K562 (cell line): ENCODE results near the gene CRYBG2. TPM values are rescaled to one million over a fixed set of nuclear protein-coding genes. Genes with fewer than 3 reads are reported as not detected.

Experiments used
- ATAC-seq: fragments of 200-7000 bp; cut with Tn5 transposase; 3 replicates; pipeline ENCODE4 v1.9.1; 2020; ENCODE audit warnings: moderate library complexity
- BruUV-seq: library from RNA; stranded (reverse); fragments of 400-500 nt; replicated peaks from 2 replicates; lab custom pipeline; 2021; lab: Mats Ljungman, UMichigan
- CTCF ChIA-PET: fragments of 300-600 bp; formaldehyde crosslinking; extraction: SDS; loops from one replicate; lab custom pipeline; 2021; ENCODE audit warnings: low intra/inter-chr PET ratio; lab: Yijun Ruan, JAX
- POLR2A ChIA-PET: fragments of 300-600, 350-650 bp; sonication (Branson Sonifier 250); formaldehyde crosslinking; extraction: SDS; loops from one replicate; lab custom pipeline; 2021; ENCODE audit warnings: antibody characterized with exemption, inconsistent platforms; lab: Yijun Ruan, JAX
- DNase-seq, 4 experiments: peaks; one replicate each; pipeline versions ENCODE4 v3.0.0 to v3.0.0-alpha.2; 2011 to 2018; ENCODE audit warnings: low spot score in 3 of 4, mixed read lengths in 3 of 4; ENCODE audit errors: extremely low read depth in 1 of 4
- FAIRE-seq: peaks from 2 replicates; lab custom pipeline; 2011; peaks lifted over from hg19 to GRCh38; lab: Jason Lieb, UNC
- H2AFZ ChIP-seq: 2 replicates; pipeline ENCODE4 v1.6.0; 2011; ENCODE audit warnings: low read depth, low read length, control low read depth, inconsistent platforms
- H3K27ac ChIP-seq: fragments of 200-600 bp; 3 replicates; pipeline ENCODE4 v1.8.0; 2011; ENCODE audit warnings: low read depth, mild to moderate bottlenecking, control low read depth, inconsistent platforms, low read length, moderate library complexity, mixed read lengths; ENCODE audit errors: extremely low read depth
- H3K27me3 ChIP-seq, 2 experiments: fragments of 300-600 bp in 1 of 2; 2 replicates in 1 of 2; 3 replicates in 1 of 2; pipeline versions ENCODE4 v1.6.0 to v1.8.0; 2011; ENCODE audit warnings: inconsistent platforms in 2 of 2, low read length in 2 of 2, mild to moderate bottlenecking in 1 of 2, mixed read lengths in 1 of 2, moderate library complexity in 1 of 2; ENCODE audit not compliant: control insufficient read depth in 2 of 2, insufficient read depth in 2 of 2
- H3K36me3 ChIP-seq: fragments of 300-600 bp; 3 replicates; pipeline ENCODE4 v1.8.0; 2011; ENCODE audit warnings: mild to moderate bottlenecking, low read length, inconsistent platforms; ENCODE audit not compliant: control insufficient read depth, insufficient read depth
- H3K4me1 ChIP-seq, 2 experiments: fragments of 200-600 bp in 1 of 2; replicated peaks in 1 of 2; 2 replicates in 1 of 2; 3 replicates in 1 of 2; pipeline versions ENCODE4 v1.5.1 to v1.8.0; 2011; ENCODE audit warnings: inconsistent platforms in 2 of 2, low read length in 2 of 2, mild to moderate bottlenecking in 1 of 2, mixed read lengths in 1 of 2, moderate library complexity in 1 of 2; ENCODE audit not compliant: control insufficient read depth in 2 of 2, insufficient read depth in 2 of 2
- H3K4me2 ChIP-seq: 2 replicates; pipeline ENCODE4 v1.6.1; 2011; ENCODE audit warnings: low read length, control low read depth, inconsistent platforms, mixed read lengths; ENCODE audit not compliant: insufficient read depth
- H3K4me3 ChIP-seq: fragments of 200-600 bp; sonication (generic), shearing (Covaris generic); 2 replicates; pipeline ENCODE4 v1.5.1; 2016; ENCODE audit warnings: control low read depth, inconsistent platforms
- H3K79me2 ChIP-seq: fragments of 200-600 bp; 3 replicates; pipeline ENCODE4 v1.8.0; 2011; ENCODE audit warnings: low read length, inconsistent platforms; ENCODE audit not compliant: control insufficient read depth, insufficient read depth
- H3K9ac ChIP-seq, 2 experiments: 2 replicates each; pipeline versions ENCODE4 v1.6.0 to v1.6.1; 2011; ENCODE audit warnings: low read depth in 2 of 2, low read length in 2 of 2, control low read depth in 1 of 2, inconsistent platforms in 1 of 2, mild to moderate bottlenecking in 1 of 2, mixed read lengths in 1 of 2; ENCODE audit not compliant: insufficient read depth in 1 of 2
- H3K9me1 ChIP-seq: one replicate; pipeline ENCODE4 v1.6.0; 2011; ENCODE audit warnings: inconsistent platforms, mild to moderate bottlenecking, low read length, moderate library complexity; ENCODE audit not compliant: control insufficient read depth, insufficient read depth
- H3K9me3 ChIP-seq: replicated peaks from 2 replicates; pipeline ENCODE4 v1.5.1; 2011; ENCODE audit warnings: low read depth, low read length, inconsistent platforms; ENCODE audit not compliant: control insufficient read depth, insufficient read depth
- H4K20me1 ChIP-seq: replicated peaks from 2 replicates; pipeline ENCODE4 v1.6.1; 2011; ENCODE audit warnings: low read length, inconsistent platforms, mixed read lengths; ENCODE audit not compliant: control insufficient read depth, insufficient read depth
- CREBBP ChIP-seq: IDR thresholded peaks from one replicate; pipeline ENCODE4 v1.6.1; 2012; ENCODE audit warnings: low read depth, mild to moderate bottlenecking, control low read depth, inconsistent platforms, low read length
- CREM ChIP-seq: IDR thresholded peaks from 2 replicates; pipeline ENCODE4 v1.6.1; 2014; ENCODE audit warnings: antibody characterized with exemption, low read depth
- FOSL1 ChIP-seq: fragments of 200-800 bp; sonication (Bioruptor generic); conservative IDR thresholded peaks from 2 replicates; pipeline ENCODE4 v1.6.1; 2016; ENCODE audit warnings: missing genetic modification characterization, missing compliant biosample characterization
- KAT8 ChIP-seq: fragments of 450-650 bp; IDR thresholded peaks from 2 replicates; pipeline ENCODE4 v1.6.1; 2016; ENCODE audit warnings: low read depth, mild to moderate bottlenecking
- MBD2 ChIP-seq: sonication (generic); IDR thresholded peaks from 2 replicates; pipeline ENCODE4 v1.6.1; 2016; ENCODE audit warnings: low read depth, borderline replicate concordance
- MED1 ChIP-seq: sonication (generic); formaldehyde crosslinking; IDR thresholded peaks from 2 replicates; pipeline ENCODE4 v1.8.1; 2023; ENCODE audit warnings: missing genetic modification reagents, borderline replicate concordance
- NONO ChIP-seq, 2 experiments: fragments of 200-400 bp in 1 of 2; fragments of 450-650 bp in 1 of 2; formaldehyde crosslinking in 1 of 2; IDR thresholded peaks; 2 replicates each; pipeline ENCODE4 v1.6.1; 2017; ENCODE audit warnings: low read depth in 2 of 2, mild to moderate bottlenecking in 2 of 2, moderate library complexity in 2 of 2, low read length in 1 of 2
- PML ChIP-seq: IDR thresholded peaks from 2 replicates; pipeline ENCODE4 v1.6.1; 2012; ENCODE audit warnings: low read length, inconsistent platforms
- RBFOX2 ChIP-seq: fragments of 200-400 bp; formaldehyde crosslinking; IDR thresholded peaks from 2 replicates; pipeline ENCODE4 v1.6.1; 2017; ENCODE audit warnings: low read depth, mild to moderate bottlenecking, low read length, moderate library complexity
- SLC30A9 ChIP-seq: fragments of 250-450 bp; sonication (Bioruptor Pico); IDR thresholded peaks from 2 replicates; pipeline ENCODE4 v1.8.0; 2022; ENCODE audit warnings: mild to moderate bottlenecking, moderate library complexity
- SP1 ChIP-seq: sonication (generic); formaldehyde crosslinking; IDR thresholded peaks from 2 replicates; pipeline ENCODE4 v1.8.1; 2022; ENCODE audit warnings: mild to moderate bottlenecking, missing genetic modification reagents
- SRF ChIP-seq, 2 experiments: fragments of 250-450, 450-650 bp in 1 of 2; sonication (Bioruptor Pico) in 1 of 2; sonication (generic) in 1 of 2; formaldehyde crosslinking; IDR thresholded peaks; 2 replicates each; pipeline versions ENCODE4 v1.5.0 to v1.5.1; 2020 to 2022; ENCODE audit warnings: mild to moderate bottlenecking in 1 of 2, missing genetic modification reagents in 1 of 2
- TEAD4 ChIP-seq, 2 experiments: sonication (generic) in 1 of 2; formaldehyde crosslinking in 1 of 2; IDR thresholded peaks; 2 replicates each; pipeline versions ENCODE4 v1.6.1 to v1.8.0; 2012 to 2022; ENCODE audit warnings: borderline replicate concordance in 1 of 2, inconsistent platforms in 1 of 2, low read length in 1 of 2, mild to moderate bottlenecking in 1 of 2, missing genetic modification reagents in 1 of 2
- ZNF354B ChIP-seq: fragments of 250-450 bp; sonication (Bioruptor Pico); IDR thresholded peaks from 2 replicates; pipeline ENCODE4 v1.4.0; 2020
- ZNF395 ChIP-seq: fragments of 200-800 bp; sonication (Bioruptor generic); IDR thresholded peaks from 2 replicates; pipeline ENCODE4 v1.6.1; 2017; ENCODE audit warnings: missing genetic modification characterization, missing compliant biosample characterization
- ZNF398 ChIP-seq: fragments of 250-450 bp; sonication (Bioruptor Pico); IDR thresholded peaks from 2 replicates; pipeline ENCODE4 v1.8.0; 2021; ENCODE audit warnings: moderate library complexity, mild to moderate bottlenecking, inconsistent platforms
- ZNF699 ChIP-seq: fragments of 250-450 bp; sonication (Bioruptor Pico); IDR thresholded peaks from 2 replicates; pipeline ENCODE4 v1.8.0; 2021; ENCODE audit warnings: mild to moderate bottlenecking, moderate library complexity; ENCODE audit not compliant: insufficient replicate concordance
- WGBS: fragments of 100-300 bp; shearing (Covaris generic); methylation state at CpG from one replicate; pipeline ENCODE4 v1.1.6; 2016; ENCODE audit warnings: low coverage, mixed read lengths; ENCODE audit not compliant: insufficient coverage; ENCODE audit errors: missing lambda C conversion rate; 5-methylcytosine and 5-hydroxymethylcytosine counted together
- in situ Hi-C: fragments of 300-500 bp; cut with MboI; formaldehyde crosslinking; loops from 4 replicates; pipeline ENCODE4 v1.15.0; 2018; ENCODE audit warnings: inconsistent platforms, mixed read lengths
- intact Hi-C: fragments of 100-400 bp; cut with micrococcal nuclease; formaldehyde crosslinking; loops from 2 replicates; pipeline ENCODE4 v1.14.2; 2022
- polyA plus RNA-seq, 8 experiments: library from polyadenylated mRNA; depleted of rRNA in 4 of 8; stranded (reverse) in 5 of 8; unstranded in 3 of 8; fragments of >200 nt; fragmentation: Nextera tagmentation in 2 of 8; fragmentation: Illumina TruSeq in 1 of 8; extraction: Ambion mirVana in 2 of 8; extraction: Trizol in 1 of 8; gene quantifications; 2 replicates each; pipeline versions ENCODE4 v1.2.1 to v1.2.3, GENCODE V29; 2011 to 2014; ENCODE audit warnings: inconsistent platforms in 1 of 8, missing spikeins in 1 of 8
- total RNA-seq, 7 experiments: library from RNA; depleted of rRNA in 6 of 7; stranded (reverse); fragments of >200 nt in 6 of 7; fragmentation: Illumina TruSeq in 2 of 7; extraction: Trizol in 2 of 7; gene quantifications; 2 replicates each; pipeline versions ENCODE4 v1.2.1 to v1.2.3, GENCODE V29; 2011 to 2021; ENCODE audit warnings: low replicate concordance in 1 of 7
- TF ChIP-seq, protein P1 (sequence below): fragments of 250-450 bp; sonication (Bioruptor Pico); IDR thresholded peaks from 2 replicates; pipeline ENCODE4 v1.8.0; 2022; ENCODE audit warnings: inconsistent platforms, mild to moderate bottlenecking, moderate library complexity, borderline replicate concordance

Gene CRYBG2
- total and polyA plus RNA-seq, 9 of the 15 experiments (the other 6 are each of a cell fraction or from before 2014, with no cell fraction given) = 0.39 to 8.5 (median 3.7) TPM

DNA sequence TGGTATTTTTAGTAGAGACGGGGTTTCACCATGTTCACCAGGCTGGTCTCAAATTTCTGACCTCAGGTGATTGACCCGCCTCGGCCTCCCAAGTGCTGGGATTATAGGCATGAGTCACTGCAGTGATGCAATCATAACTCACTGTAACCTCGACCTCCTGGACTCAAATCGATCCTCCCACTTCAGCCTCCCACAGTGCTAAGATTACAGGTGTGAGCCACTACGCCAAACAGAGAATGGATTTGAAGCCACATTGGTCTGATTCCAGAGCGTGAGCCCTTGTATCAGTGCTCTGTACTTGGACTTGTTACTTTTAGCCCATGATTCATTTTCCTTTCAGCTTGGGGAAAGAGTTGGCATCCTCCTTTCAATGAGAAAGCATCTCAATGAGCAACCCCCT is 33.5 kb upstream of the CRYBG2 start:
- intact Hi-C loops (loop anchor here (10.0 kb wide), 1 partner anchor 213 kb away; the partner anchor contains the start of genes CNKSR1 and ZNF593OS), in situ Hi-C loops (no loop called here)
- Histone ChIP-seq H3K36me3 (no peaks in the 10 kb centered on the region), H3K9me1 (no peaks in the 10 kb centered on the region), H3K27ac (no peak overlapping the region), H3K9me3 (no peaks in the 10 kb centered on the region), H2AFZ (no peak overlapping the region), H4K20me1 (no peaks in the 10 kb centered on the region), H3K4me3 (no peak overlapping the region), H3K4me2 (no peak overlapping the region), H3K27me3 (no peaks in the 10 kb centered on the region), H3K9ac (no peak overlapping the region), H3K79me2 (no peaks in the 10 kb centered on the region), H3K4me1 (peaks cover 5 to 18% of the 10 kb centered on the region in 2 experiments)
- DNase-seq (peak in 2 of 4 experiments; percentile 3 to 72), ATAC-seq (peak; percentile 61), FAIRE-seq (peak; percentile 37)
- ChIA-PET CTCF (no interaction called here), POLR2A (interaction anchor here (0.6 to 1.4 kb wide), 2 partner anchors 9 to 84 kb away, joined by 3 read pairs; no protein-coding TSS in a partner anchor)
- 3% methylated on average over 7 of the region's 7 CpGs for WGBS
- no TSS peak for BruUV-seq
- TF ChIP-seq ZNF354B (CRISPR knock-in tag) (no peak), ZNF398 (CRISPR knock-in tag) (no peak), NONO (IDR thresholded peaks at IDR 0.05; ENCODE audit: low read depth in 2 of 2, low read length in 1 of 2) (no peak), KAT8 (no peak), SLC30A9 (no peak), MED1 (no peak), SRF (CRISPR knock-in tag; IDR thresholded peaks at IDR 0.05) (no peak), MBD2 (peak; percentile 34; the same call in 1 of the 2 replicates), RBFOX2 (no peak), FOSL1 (peak; percentile 97), TEAD4 (IDR thresholded peaks at IDR 0.05; ENCODE audit: low read length) (peak; percentile 27; the same call in 1 of the 2 replicates), TEAD4 (CRISPR knock-in tag; IDR thresholded peaks at IDR 0.05; ENCODE audit: borderline replicate concordance) (no peak), CREBBP (no peak), PML (no peak), SP1 (no peak), ZNF699 (CRISPR knock-in tag) (no peak), ZNF395 (no peak), CREM (peak; percentile 72)
- TF ChIP-seq, protein P1, sequence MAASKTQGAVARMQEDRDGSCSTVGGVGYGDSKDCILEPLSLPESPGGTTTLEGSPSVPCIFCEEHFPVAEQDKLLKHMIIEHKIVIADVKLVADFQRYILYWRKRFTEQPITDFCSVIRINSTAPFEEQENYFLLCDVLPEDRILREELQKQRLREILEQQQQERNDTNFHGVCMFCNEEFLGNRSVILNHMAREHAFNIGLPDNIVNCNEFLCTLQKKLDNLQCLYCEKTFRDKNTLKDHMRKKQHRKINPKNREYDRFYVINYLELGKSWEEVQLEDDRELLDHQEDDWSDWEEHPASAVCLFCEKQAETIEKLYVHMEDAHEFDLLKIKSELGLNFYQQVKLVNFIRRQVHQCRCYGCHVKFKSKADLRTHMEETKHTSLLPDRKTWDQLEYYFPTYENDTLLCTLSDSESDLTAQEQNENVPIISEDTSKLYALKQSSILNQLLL = no peak
